Stimulated activated CD8-positive, alpha-beta memory T cell treated with anti-CD3 and anti-CD28 coated beads, Interleukin-2, amount 100 ng/mL, for 1 hour (primary cell): ENCODE results near the gene ARHGEF7.
"Not testable (repeated sequence)": the region's sequence is repeated elsewhere in the genome, so short reads cannot be mapped to it uniquely, and the experiment has no call there.

ENCODE experiments used
- DNase-seq, 2 donors: peaks; one replicate each; pipeline ENCODE4 v3.0.0-alpha.2; 2020; ENCODE audit warnings: low read depth in 2 of 2

ARHGEF7 gene

DNA sequence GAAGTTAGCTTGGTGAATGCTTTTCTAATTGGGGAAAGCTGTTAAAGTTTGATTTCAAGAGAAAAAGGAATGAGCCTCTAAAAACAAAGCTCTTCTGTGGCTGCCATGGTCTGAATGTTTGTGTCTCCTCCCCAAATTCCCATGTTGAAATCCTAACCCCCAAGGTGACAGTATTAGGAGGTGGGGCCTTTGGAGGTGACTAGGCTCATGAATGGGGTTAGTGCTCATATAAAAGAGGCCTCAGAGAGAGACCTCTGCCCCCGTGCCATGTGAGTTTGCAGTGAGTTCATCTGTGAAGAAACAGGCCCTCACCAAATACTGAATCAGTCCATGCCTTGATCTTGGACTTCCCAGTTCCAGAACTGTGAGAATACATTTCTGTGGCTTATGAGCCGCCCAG lies 56.5 kb downstream of the ARHGEF7 start:
- DNase-seq: no peak

DNA sequence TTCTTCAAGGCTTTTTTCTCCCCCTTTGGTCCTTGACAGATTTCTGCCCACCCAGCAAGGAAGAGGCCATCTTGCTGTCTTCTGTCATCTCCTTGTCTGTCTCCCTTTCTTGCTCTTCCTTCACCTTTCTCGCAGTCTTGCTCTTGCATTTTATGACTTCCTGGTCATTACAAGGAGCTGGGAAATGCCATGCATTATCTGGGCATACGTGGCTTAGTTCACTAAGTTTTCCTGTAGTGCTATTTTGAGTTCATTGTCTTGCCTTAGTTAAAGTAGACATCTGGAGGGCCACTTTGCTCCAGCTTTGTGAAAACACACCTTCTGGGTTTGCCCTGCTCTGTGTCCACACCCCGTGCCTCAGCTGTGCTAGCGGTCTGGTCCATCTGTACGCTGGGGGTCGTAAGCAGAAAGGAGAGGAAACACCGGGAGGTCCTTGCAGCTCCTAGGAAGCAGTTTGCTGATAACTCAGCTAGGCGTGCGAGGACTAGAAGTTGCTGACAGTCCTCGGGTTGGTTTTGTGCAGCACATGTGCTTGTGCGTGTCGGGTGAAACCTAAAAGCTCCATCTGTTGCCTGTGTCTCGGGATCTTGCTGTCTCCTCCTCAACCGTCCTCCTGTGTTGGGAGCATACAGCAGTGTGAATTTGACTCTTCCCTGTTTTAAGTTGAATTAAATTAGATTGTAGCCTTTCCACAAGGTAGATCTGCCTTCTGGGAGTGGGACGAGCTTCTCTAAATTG lies 59.4 kb downstream of the ARHGEF7 start:
- no peak for DNase-seq

DNA sequence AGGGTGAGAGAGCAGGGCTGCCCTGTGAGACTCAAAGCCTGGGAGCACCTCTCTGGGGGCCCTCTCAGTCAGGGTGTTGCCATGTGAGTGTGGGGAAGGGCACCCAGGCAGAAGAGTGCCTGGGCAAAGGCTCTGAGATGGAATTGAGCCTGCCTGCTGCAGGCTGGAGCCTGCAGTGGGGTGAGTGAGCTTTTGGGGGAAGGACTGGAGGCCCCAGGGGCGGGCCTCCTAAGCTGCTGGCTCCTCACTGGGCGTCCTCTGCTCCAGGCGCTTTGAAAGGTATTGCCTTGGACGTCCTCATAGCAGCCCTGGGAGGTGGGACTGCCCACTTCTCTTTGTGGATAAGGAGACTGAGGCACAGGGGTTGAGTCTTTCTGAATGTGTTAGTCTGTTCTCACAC lies 60.3 kb downstream of the ARHGEF7 start:
- no peak for DNase-seq

DNA sequence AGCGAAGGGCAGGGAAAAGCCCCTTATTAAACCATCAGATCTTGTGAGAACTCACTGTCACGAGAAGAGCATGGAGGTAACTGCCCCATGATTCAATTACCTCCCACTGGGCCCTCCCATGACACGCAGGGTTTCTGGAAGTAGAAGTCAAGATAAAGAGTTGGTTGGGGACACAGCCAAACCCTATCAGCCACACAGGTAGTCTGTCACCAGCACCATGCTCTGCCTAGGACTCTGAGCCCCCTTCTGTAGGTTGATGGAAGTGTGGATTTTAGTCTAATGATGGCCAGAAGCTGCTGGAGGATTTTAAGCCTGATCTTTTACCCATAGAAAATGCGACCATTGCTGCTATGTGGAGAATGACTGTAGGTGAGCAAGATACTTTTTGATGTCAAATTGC lies 60.8 kb downstream of the ARHGEF7 start:
- DNase-seq: no peak

DNA sequence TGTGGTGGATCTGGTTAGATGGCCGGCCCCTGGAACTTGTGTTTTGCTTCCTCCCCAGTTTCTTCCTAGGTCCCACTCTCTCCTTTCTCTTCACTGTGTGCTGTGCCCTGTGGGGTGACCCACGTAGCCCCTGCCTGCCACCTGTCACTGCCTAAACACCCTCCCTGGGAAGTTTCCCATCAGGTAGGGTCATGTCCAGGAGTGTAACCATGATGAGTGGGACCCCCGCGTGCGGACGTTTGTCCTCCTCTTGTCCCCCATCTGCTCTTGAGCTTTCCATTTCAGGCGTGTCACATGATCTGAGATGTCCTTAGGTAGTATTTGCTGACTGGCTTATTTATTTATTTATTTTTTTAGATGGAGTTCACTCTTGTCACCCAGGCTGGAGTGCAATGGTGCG lies 61.3 kb downstream of the ARHGEF7 start:
- no peak for DNase-seq

GRCh38 chr13:111177081-111177711 lies 62.1 kb downstream of the ARHGEF7 start:
- DNase-seq: no peak

DNA sequence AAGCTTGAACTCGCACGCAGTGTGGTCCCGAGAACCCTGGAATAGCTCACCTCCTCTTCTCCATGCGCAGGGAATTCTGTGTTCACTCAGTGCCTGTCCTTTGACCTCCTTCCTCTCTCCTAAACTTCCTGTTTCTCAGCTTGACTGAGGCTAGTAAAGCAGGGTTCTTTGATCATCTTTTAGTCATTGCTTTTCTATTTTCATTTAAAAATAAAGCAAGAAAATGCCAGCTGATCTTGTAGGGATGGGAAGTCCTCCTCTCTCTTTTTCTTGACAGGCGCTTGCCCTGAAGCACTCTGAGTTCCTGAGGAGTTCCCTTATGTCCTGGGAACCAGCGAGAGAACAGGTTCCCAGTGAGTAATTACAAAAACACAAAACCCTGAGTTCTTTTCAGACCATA lies 62.8 kb downstream of the ARHGEF7 start:
- DNase-seq: no peak

DNA sequence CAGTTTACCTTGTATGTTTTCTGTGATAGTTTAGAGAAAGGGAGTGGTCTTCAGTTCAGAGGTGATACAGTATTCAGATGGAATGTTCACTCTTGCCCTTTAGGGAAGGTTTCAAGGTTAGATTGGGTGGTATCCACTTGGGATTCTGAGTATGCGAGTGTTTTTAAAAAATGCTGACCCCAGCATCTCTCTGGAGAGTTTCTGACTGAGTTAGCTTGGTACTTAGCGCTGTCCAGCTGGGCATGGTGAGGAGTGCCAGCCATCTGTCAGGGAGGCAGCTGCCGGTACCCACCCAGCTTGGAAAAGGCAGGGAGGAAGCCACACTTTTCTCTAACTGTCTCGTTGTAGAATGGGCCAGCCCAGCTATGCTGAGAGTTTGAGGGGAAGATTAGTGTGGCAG lies 63.3 kb downstream of the ARHGEF7 start:
- DNase-seq: no peak

DNA sequence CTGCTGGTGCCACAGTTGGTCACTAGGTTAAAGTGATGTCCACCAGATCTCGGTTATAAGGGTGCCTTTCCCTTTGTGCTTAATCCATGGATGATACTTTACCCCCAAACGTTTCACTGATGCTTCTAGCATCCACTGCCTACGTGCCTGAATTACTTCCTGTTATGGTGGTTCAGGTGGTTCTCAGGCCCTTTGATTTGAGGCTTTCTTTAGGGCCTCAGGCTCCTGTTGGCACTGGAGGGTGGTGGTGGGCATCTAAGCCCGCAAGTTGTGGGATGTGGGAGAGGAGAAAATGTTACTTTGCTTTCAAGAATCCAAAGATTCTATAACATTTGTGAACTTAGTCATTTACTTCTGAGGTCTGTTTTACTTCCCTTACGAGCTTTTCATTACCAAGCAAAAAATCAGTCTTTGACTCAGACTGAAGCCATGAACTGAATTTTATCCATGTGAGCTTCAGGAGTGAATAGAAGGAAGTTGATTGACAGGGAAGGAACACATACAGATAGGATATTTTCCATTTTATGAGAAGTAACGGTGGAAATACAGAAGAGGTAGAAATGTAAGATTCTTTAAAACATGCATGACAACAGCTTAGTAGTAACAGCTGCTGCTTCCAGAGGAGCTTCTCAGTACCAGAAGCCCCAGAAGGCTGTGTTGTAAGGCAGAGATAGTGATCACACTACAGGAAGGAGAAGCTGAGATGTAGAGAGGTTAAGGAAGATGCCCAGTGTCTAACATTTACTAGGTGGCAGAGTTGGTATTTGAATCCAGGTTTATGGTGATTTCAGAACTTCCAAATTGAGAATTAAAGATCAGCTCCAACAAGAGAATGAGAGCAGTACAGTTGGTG lies 65.0 kb downstream of the ARHGEF7 start:
- no peak for DNase-seq

- DNase-seq: no peak
Measured at GRCh38 chr13:111181977-111182376, 66.9 kb downstream of the ARHGEF7 start.

- DNase-seq: no peak
Measured at GRCh38 chr13:111183087-111183645, 68.1 kb downstream of the ARHGEF7 start.

GRCh38 chr13:111183959-111184358 lies 68.8 kb downstream of the ARHGEF7 start:
- no peak for DNase-seq

GRCh38 chr13:111184458-111185401 lies 69.6 kb downstream of the ARHGEF7 start:
- peak in 1 of 2 donors; percentile 25 for DNase-seq

DNA sequence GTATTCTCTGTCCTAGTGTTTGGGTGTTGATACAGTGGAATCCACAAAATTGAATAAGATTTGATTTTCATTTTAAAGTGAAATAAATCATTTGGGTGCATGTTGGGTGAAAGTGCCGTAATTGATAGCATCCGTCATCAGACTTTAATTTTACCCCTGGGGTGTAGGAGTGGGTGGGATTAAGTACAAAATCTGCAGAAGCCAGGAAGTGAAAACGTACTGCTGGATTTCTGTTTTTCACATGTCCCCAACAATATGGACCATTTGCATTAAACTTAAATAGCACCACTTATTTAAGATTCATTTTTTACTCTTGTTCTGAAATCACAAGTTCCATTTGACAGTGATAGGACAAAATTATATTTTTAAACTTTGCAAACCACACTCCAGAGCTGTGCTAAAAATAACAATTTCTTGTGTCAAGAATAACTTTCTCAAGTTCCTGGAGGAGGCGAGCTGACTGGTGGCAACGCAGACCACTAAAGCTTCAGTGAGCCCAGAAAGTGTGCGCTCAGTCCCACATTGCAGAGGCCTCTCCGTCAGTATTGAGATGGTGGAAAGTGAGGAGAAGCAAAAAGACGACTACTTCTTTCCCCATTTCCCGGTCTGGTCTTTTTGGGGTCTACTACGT lies 71.3 kb downstream of the ARHGEF7 start:
- no peak for DNase-seq

- no peak for DNase-seq
Measured at GRCh38 chr13:111187960-111188541, 72.9 kb downstream of the ARHGEF7 start.

DNA sequence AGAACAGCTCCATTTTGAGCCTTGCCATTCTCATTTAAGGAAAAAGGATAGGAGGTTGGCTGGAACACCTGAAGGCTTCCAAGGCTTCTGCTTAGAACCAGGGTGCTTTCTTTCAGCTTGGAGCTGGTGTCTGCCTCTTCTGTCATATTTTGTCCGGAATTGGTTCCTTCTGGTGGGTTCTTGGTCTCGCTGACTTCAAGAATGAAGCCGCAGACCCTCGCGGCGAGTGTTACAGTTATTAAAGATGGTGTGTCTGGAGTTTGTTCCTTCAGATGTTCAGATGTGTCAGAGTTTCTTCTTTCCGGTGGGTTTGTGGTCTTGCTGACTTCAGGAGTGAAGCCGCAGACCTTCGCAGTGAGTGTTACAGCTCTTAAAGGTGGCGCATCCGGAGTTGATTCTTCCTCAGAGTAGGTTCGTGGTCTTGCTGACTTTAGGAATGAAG lies 74.0 kb downstream of the ARHGEF7 start:
- DNase-seq: peak; percentile 36 to 39

DNA sequence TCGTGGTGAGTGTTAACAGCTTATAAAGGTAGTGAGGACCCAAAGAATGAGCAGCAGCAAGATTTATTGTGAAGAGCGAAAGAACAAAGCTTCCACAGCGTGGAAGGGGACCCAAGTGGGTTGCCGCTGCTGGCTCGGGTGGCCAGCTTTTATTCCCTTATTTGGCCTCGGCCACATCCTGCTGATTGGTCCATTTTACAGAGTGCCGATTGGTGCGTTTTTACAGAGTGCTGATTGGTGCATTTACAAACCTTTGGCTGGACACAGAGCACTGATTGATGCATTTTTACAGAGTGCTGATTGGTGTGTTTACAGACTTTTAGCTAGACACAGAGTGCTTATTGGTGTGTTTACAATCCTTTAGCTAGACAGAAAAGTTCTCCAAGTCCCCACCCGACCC lies 74.4 kb downstream of the ARHGEF7 start:
- not testable (repeated sequence) for DNase-seq

- DNase-seq: not testable (repeated sequence)
Measured at GRCh38 chr13:111193223-111193622, 78.1 kb downstream of the ARHGEF7 start.

DNA sequence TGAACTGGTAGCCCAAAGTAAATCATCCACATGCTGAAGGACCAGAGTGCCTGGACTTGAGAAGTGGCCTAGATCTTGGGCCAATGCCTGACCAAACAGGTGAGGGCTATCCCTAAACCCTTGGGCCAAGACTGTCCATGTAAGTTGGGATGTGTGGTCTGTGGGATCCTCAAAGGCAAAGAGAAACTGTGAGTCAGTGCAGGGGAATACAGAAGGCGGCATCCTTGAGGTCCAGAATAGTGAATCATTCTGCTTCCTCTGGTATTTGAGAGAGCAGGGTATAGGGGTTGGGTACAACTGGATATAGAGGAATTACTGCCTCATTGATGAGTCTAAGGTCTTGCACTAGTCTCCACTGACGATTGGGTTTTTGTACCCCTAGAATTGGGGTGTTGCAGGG lies 79.5 kb downstream of the ARHGEF7 start:
- not testable (repeated sequence) for DNase-seq

DNA sequence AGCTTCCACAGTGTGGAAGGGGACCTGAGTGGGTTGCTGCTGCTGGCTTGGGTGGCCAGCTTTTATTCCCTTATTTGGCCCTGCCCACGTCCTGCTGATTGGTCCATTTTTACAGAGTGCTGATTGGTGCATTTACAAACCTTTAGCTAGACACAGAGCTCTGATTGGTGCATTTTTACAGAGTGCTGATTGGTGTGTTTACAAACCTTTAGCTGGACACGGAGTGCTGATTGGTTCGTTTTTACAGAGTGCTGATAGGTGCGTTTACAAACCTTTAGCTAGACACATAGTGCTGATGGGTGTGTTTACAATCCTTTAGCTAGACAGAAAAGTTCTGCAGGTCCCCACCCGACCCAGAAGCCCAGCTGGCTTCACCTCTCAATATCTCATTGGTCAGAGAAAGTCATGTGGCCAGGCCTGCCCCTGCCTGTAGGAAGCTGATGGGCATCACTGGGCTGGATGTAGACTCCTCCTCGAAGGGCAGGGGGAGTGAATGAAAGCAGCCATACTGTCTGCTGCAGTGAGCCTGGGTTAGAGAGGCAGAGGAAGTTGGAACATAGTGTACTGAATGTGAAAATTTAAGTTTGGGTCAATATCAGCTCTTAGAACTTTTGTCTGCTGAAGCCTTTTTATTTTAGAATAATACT lies 83.7 kb downstream of the ARHGEF7 start:
- not testable (repeated sequence) for DNase-seq
